ENCODE data around the gene KIF26B.
A peak's percentile ranks its signal among the peaks of the same experiment; 100 is the strongest.

Gene KIF26B

DNA sequence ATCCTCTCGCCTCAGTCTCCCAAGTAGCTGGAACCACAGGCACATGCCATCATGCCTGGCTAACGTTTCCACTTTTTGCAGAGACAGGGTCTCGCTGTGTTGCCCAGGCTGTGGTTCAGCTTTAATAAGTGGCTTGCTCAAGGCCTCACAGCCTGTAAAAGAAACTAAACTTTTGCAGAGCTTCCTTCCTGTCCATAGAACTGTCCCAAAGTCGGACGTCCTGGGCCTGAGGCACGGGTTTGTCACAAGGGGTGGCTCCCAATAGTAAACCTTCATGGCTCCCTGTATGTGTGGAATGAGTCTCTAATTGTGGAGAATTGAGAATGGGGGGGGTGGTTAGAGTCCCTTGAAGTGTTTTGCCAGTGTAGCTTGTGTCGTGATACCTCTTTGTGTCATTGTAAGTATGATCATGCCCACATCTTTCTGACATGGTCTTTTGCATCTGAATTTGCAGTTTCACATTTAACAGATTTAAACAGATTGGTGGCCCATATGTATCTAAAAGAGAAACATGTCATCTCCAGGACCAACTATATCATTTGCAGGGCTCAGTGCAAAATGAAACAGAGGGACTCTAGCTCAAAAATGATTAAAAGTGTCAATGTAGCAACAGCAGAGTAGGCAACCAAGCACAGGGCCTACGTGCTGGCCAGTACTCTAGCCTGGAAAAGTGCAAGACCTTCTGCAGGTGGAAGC, 332.1 kb downstream of the KIF26B start:
- no peak for DNase-seq
- Histone ChIP-seq H3K27ac (no peak overlapping the region), H3K36me3 (replicated peaks) (no peaks in the 10 kb centered on the region), H3K4me3 (ENCODE audit: low read depth, low read length) (no peak overlapping the region), H3K27me3 (replicated peaks) (no peaks in the 10 kb centered on the region)
- in situ Hi-C loops (cut with HindIII; ENCODE audit: low pct_ligation_motif_present, low sequenced_read_pairs), result no loop called here
- no peak for TF ChIP-seq CTCF (IDR thresholded peaks at IDR 0.05; ENCODE audit: low read depth, low read length, missing control alignments)

DNA sequence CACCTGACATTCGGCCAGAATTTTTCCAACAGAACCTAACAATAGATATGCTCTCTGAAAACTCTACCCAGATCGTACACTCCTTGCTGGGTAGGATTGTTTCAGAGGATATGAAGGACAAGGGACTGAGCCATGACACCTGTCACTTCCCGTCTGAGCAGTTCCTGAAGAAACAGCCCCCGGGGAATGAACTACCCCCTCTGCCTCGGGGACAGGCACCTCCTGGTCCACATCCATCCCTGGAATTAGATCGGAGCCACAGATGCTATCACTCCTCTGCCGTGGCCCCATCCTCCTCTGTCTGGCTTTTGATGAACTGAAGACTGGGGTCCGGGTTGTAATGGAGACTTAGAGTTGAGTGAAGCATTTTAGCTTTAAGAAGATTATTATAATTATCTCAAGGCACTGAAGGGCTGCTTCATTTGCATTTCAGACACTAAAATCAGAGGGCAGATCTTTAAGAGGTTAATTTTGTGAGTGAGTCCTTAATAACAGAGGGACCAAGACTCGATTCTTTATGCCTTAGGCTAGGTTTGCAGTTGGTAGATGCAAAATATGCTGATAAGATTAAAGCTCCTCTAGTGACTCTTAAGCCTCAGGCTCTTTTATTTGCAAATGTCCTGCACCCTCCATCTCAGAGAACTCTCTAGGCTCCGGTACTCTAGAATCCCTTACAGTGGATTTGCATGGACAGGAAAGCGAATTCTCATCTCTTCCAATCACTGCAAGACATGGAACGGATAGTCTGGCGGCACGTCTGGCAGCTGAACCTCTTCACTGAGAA, 333.8 kb downstream of the KIF26B start:
- Histone ChIP-seq H3K36me3 (replicated peaks) (no peaks in the 10 kb centered on the region), H3K27me3 (replicated peaks) (no peaks in the 10 kb centered on the region), H3K4me3 (ENCODE audit: low read depth, low read length) (no peak overlapping the region), H3K27ac (no peak overlapping the region)
- in situ Hi-C loops (cut with HindIII; ENCODE audit: low pct_ligation_motif_present, low sequenced_read_pairs), result no loop called here
- DNase-seq, result no peak
- TF ChIP-seq CTCF (IDR thresholded peaks at IDR 0.05; ENCODE audit: low read depth, low read length, missing control alignments), result no peak

GRCh38 chr1:245489838-245490237, 335.1 kb downstream of the KIF26B start:
- no peak overlapping the region for H3K27ac ChIP-seq
- no peak for TF ChIP-seq CTCF (IDR thresholded peaks at IDR 0.05; ENCODE audit: low read depth, low read length, missing control alignments)
- no peak for DNase-seq
- H3K4me3 ChIP-seq (ENCODE audit: low read depth, low read length), result no peak overlapping the region
- H3K27me3 ChIP-seq (replicated peaks), result no peaks in the 10 kb centered on the region
- in situ Hi-C loops (cut with HindIII; ENCODE audit: low pct_ligation_motif_present, low sequenced_read_pairs), result no loop called here
- H3K36me3 ChIP-seq (replicated peaks), result no peaks in the 10 kb centered on the region

DNA sequence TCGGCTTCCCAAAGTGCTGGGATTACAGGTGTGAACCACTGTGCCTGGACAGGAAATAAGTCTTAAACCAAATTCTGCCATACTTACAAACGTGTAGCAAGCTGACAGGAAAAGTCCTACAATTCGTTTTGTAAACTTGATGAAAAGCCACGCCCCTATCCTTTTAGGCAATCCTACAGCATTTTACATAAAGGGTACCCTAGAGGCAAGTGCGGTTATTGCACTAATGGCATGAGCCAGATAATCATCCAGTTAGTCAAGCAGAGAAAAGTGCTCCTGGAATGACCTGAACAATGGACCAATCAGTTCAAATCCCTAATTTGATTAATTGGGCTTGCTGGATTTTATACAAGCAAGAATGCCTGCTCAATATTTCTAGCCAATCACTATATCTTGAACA, 338.2 kb downstream of the KIF26B start:
- in situ Hi-C loops (cut with HindIII; ENCODE audit: low pct_ligation_motif_present, low sequenced_read_pairs), result no loop called here
- DNase-seq, result no peak
- H3K27ac ChIP-seq, result no peak overlapping the region
- no peaks in the 10 kb centered on the region for H3K27me3 ChIP-seq (replicated peaks)
- no peaks in the 10 kb centered on the region for H3K36me3 ChIP-seq (replicated peaks)
- no peak overlapping the region for H3K4me3 ChIP-seq (ENCODE audit: low read depth, low read length)
- TF ChIP-seq CTCF (IDR thresholded peaks at IDR 0.05; ENCODE audit: low read depth, low read length, missing control alignments), result peak; percentile 16

- no peaks in the 10 kb centered on the region for H3K27me3 ChIP-seq (replicated peaks)
- no peak for DNase-seq
- no peak for TF ChIP-seq CTCF (IDR thresholded peaks at IDR 0.05; ENCODE audit: low read depth, low read length, missing control alignments)
- H3K36me3 ChIP-seq (replicated peaks), result no peaks in the 10 kb centered on the region
- H3K27ac ChIP-seq, result no peak overlapping the region
- in situ Hi-C loops (cut with HindIII; ENCODE audit: low pct_ligation_motif_present, low sequenced_read_pairs), result no loop called here
- no peak overlapping the region for H3K4me3 ChIP-seq (ENCODE audit: low read depth, low read length)
These were observed 340.9 kb downstream of the KIF26B start for GRCh38 chr1:245495681-245496080.

Measured in brain microvascular endothelial cell (primary cell).